ENCODE data around the gene SLK. TPM values are rescaled to one million over a fixed set of nuclear protein-coding genes. Genes with fewer than 3 reads are reported as not detected.

The SLK gene
- total RNA-seq, 1 donor from 2014 or later, result 26.7 TPM

- intact Hi-C loops (cut with micrococcal nuclease), result no loop called here
- H3K4me1 Mint-ChIP-seq (ENCODE audit: low read depth), result no peaks in the 10 kb centered on the region
- DNase-seq (ENCODE audit: low spot score), result no peak
- no peaks in the 10 kb centered on the region for H3K9me3 Mint-ChIP-seq
- H3K27ac Mint-ChIP-seq, result no peak overlapping the region
- H3K4me3 Mint-ChIP-seq (ENCODE audit: low read depth), result no peak overlapping the region
- no peaks in the 10 kb centered on the region for H3K36me3 Mint-ChIP-seq (ENCODE audit: low read depth)
- H3K27me3 Mint-ChIP-seq (ENCODE audit: low read depth), result peaks cover 3% of the 10 kb centered on the region
These were observed 36.5 kb upstream of the SLK start for GRCh38 chr10:103930449-103930848.

- Mint-ChIP-seq H3K4me1 (ENCODE audit: low read depth) (no peaks in the 10 kb centered on the region), H3K9me3 (no peaks in the 10 kb centered on the region)
- intact Hi-C loops (cut with micrococcal nuclease), result no loop called here
These were observed 36.1 kb upstream of the SLK start for GRCh38 chr10:103930881-103931280.

GRCh38 chr10:103931603-103932002 lies 35.3 kb upstream of the SLK start:
- Mint-ChIP-seq H3K36me3 (ENCODE audit: low read depth) (no peaks in the 10 kb centered on the region), H3K4me3 (ENCODE audit: low read depth) (no peak overlapping the region), H3K9me3 (no peaks in the 10 kb centered on the region), H3K27ac (no peak overlapping the region), H3K27me3 (ENCODE audit: low read depth) (peaks cover 10% of the 10 kb centered on the region), H3K4me1 (ENCODE audit: low read depth) (no peaks in the 10 kb centered on the region)
- intact Hi-C loops (cut with micrococcal nuclease), result no loop called here
- DNase-seq (ENCODE audit: low spot score), result no peak

More at GRCh38 chr10:103930881-103931280, 36.1 kb upstream of the SLK start:
- Mint-ChIP-seq H3K4me3 (ENCODE audit: low read depth) (no peak overlapping the region), H3K36me3 (ENCODE audit: low read depth) (no peaks in the 10 kb centered on the region), H3K27ac (no peak overlapping the region), H3K27me3 (ENCODE audit: low read depth) (peaks cover 7% of the 10 kb centered on the region)
- no peak for DNase-seq (ENCODE audit: low spot score)

DNA sequence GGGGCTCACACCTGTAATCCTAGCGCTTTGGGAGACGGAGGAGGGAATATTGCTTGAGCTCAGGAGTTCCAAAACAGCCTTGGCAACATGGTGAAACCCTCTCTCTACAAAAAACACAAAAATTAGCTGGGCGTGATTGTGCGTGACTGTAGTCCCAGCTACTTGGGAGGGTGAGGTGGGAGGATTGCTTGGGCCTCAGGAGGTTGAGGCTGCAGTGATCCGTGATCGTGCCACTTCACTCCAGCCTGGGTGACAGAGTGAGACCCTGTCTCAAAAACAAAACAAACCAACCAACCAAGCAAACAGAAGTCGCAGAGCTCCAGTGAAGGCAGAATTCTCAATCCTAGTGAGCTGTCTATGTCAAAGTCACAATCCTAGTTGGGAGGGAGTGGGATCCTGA lies 34.7 kb upstream of the SLK start:
- H3K27ac Mint-ChIP-seq, result no peak overlapping the region
- DNase-seq (ENCODE audit: low spot score), result no peak
- H3K36me3 Mint-ChIP-seq (ENCODE audit: low read depth), result no peaks in the 10 kb centered on the region
- intact Hi-C loops (cut with micrococcal nuclease), result no loop called here
- peaks cover 13% of the 10 kb centered on the region for H3K27me3 Mint-ChIP-seq (ENCODE audit: low read depth)
- no peaks in the 10 kb centered on the region for H3K9me3 Mint-ChIP-seq
- no peaks in the 10 kb centered on the region for H3K4me1 Mint-ChIP-seq (ENCODE audit: low read depth)
- H3K4me3 Mint-ChIP-seq (ENCODE audit: low read depth), result no peak overlapping the region

- H3K36me3 Mint-ChIP-seq (ENCODE audit: low read depth), result no peaks in the 10 kb centered on the region
- no peak overlapping the region for H3K27ac Mint-ChIP-seq
- DNase-seq (ENCODE audit: low spot score), result no peak
- H3K4me3 Mint-ChIP-seq (ENCODE audit: low read depth), result no peak overlapping the region
- intact Hi-C loops (cut with micrococcal nuclease), result no loop called here
- H3K4me1 Mint-ChIP-seq (ENCODE audit: low read depth), result no peaks in the 10 kb centered on the region
- no peaks in the 10 kb centered on the region for H3K9me3 Mint-ChIP-seq
- peaks cover 13% of the 10 kb centered on the region for H3K27me3 Mint-ChIP-seq (ENCODE audit: low read depth)
These were observed 34.0 kb upstream of the SLK start for GRCh38 chr10:103932971-103933370.

DNA sequence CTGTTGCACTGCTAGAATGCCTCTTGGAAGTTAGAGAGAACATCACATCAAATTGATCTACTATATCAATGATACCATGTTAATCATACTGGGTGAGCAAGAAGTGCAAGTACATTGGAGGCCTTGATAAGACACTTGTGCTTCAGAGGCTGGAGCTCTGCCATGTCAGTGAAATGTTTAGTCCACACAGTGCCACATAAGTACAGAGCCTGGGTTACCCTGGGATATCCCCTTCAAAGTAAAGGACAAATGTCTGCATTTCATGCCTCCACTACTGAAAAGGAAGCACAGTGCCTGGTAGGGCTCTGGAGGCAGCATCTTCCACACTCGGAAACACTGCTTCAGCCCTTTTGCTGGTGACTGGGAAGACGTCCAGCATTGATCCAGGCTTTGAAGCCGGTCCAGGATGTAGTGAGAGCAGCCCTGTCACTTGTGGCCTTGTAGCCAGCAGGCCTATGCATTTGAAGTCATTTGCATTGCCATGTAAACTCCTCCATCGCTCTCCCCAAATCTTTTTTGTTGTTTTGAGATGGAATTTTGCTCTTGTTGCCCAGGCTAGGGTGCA lies 33.3 kb upstream of the SLK start:
- Mint-ChIP-seq H3K36me3 (ENCODE audit: low read depth) (no peaks in the 10 kb centered on the region), H3K9me3 (no peaks in the 10 kb centered on the region), H3K27me3 (ENCODE audit: low read depth) (peaks cover 15% of the 10 kb centered on the region), H3K27ac (no peak overlapping the region), H3K4me3 (ENCODE audit: low read depth) (no peak overlapping the region), H3K4me1 (ENCODE audit: low read depth) (no peaks in the 10 kb centered on the region)
- intact Hi-C loops (cut with micrococcal nuclease), result no loop called here
- DNase-seq (ENCODE audit: low spot score), result no peak

DNA sequence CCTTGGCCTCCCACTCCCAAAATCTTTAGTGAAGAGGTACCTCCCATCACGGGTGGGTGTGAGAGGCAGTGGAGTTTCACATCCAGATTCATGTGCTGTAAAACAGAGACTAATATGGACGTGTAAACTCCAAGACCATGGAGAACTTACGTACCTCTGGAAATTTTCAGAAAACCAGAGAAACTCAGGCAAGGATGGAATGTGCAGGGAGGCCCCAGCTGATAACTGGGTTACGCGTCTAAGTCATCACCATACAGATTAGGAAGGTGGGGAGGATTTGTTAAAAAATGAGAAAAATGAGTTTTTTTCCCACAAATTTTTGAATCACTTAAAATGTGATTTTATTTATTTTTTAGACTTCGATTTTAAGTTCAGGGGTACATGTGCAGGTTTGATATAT lies 32.6 kb upstream of the SLK start:
- H3K9me3 Mint-ChIP-seq, result no peaks in the 10 kb centered on the region

GRCh38 chr10:103936022-103936421 lies 30.9 kb upstream of the SLK start:
- no peak overlapping the region for H3K4me3 Mint-ChIP-seq (ENCODE audit: low read depth)
- H3K36me3 Mint-ChIP-seq (ENCODE audit: low read depth), result no peaks in the 10 kb centered on the region
- no peak for DNase-seq (ENCODE audit: low spot score)
- no peaks in the 10 kb centered on the region for H3K4me1 Mint-ChIP-seq (ENCODE audit: low read depth)
- peaks cover 20% of the 10 kb centered on the region for H3K27me3 Mint-ChIP-seq (ENCODE audit: low read depth)
- no peak overlapping the region for H3K27ac Mint-ChIP-seq
- H3K9me3 Mint-ChIP-seq, result no peaks in the 10 kb centered on the region
- intact Hi-C loops (cut with micrococcal nuclease), result no loop called here

More for the DNA sequence above, 32.6 kb upstream of the SLK start:
- no peak overlapping the region for H3K27ac Mint-ChIP-seq
- H3K4me3 Mint-ChIP-seq (ENCODE audit: low read depth), result no peak overlapping the region
- H3K36me3 Mint-ChIP-seq (ENCODE audit: low read depth), result no peaks in the 10 kb centered on the region
- DNase-seq (ENCODE audit: low spot score), result no peak
- no peaks in the 10 kb centered on the region for H3K4me1 Mint-ChIP-seq (ENCODE audit: low read depth)
- intact Hi-C loops (cut with micrococcal nuclease), result no loop called here
- H3K27me3 Mint-ChIP-seq (ENCODE audit: low read depth), result peaks cover 15% of the 10 kb centered on the region

- Mint-ChIP-seq H3K27me3 (ENCODE audit: low read depth) (peaks cover 24% of the 10 kb centered on the region), H3K4me3 (ENCODE audit: low read depth) (no peak overlapping the region), H3K4me1 (ENCODE audit: low read depth) (no peaks in the 10 kb centered on the region), H3K27ac (no peak overlapping the region), H3K36me3 (ENCODE audit: low read depth) (no peaks in the 10 kb centered on the region), H3K9me3 (no peaks in the 10 kb centered on the region)
- intact Hi-C loops (cut with micrococcal nuclease), result no loop called here
- no peak for DNase-seq (ENCODE audit: low spot score)
These were observed 27.4 kb upstream of the SLK start for GRCh38 chr10:103939522-103939921.

DNA sequence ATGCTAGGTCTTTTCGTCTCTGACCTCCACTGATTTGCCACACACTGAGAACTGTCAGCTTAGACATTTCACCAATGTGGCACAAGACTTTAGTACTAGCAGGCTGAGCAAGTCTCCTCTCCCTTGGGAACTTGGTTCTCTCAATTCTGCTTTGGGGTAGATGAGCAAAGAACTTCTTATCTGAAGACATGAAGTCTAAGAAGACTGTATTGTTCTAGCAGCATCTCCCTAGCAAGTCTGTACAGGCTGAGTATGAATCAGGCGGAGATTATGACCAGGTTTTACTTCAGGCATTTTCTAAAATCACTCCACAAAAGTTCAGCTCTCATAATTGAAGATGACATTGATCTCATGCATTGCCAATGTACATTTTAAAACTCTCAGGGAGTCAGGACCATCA lies 25.1 kb upstream of the SLK start:
- Mint-ChIP-seq H3K4me1 (ENCODE audit: low read depth) (peaks cover under 1% of the 10 kb centered on the region), H3K4me3 (ENCODE audit: low read depth) (no peak overlapping the region)

GRCh38 chr10:103942866-103943265 lies 24.1 kb upstream of the SLK start:
- Mint-ChIP-seq H3K4me3 (ENCODE audit: low read depth) (no peak overlapping the region), H3K27ac (no peak overlapping the region), H3K27me3 (ENCODE audit: low read depth) (peaks cover 12% of the 10 kb centered on the region), H3K4me1 (ENCODE audit: low read depth) (peaks cover 9% of the 10 kb centered on the region), H3K36me3 (ENCODE audit: low read depth) (no peaks in the 10 kb centered on the region), H3K9me3 (no peaks in the 10 kb centered on the region)
- no peak for DNase-seq (ENCODE audit: low spot score)
- intact Hi-C loops (cut with micrococcal nuclease), result no loop called here

More for the DNA sequence above, 25.1 kb upstream of the SLK start:
- DNase-seq (ENCODE audit: low spot score), result no peak
- Mint-ChIP-seq H3K9me3 (no peaks in the 10 kb centered on the region), H3K27ac (no peak overlapping the region), H3K36me3 (ENCODE audit: low read depth) (no peaks in the 10 kb centered on the region), H3K27me3 (ENCODE audit: low read depth) (peaks cover 12% of the 10 kb centered on the region)
- intact Hi-C loops (cut with micrococcal nuclease), result no loop called here

- Mint-ChIP-seq H3K4me3 (ENCODE audit: low read depth) (no peak overlapping the region), H3K9me3 (no peaks in the 10 kb centered on the region), H3K4me1 (ENCODE audit: low read depth) (peaks cover 12% of the 10 kb centered on the region), H3K27me3 (ENCODE audit: low read depth) (peaks cover 7% of the 10 kb centered on the region), H3K27ac (no peak overlapping the region), H3K36me3 (ENCODE audit: low read depth) (no peaks in the 10 kb centered on the region)
- no peak for DNase-seq (ENCODE audit: low spot score)
- intact Hi-C loops (cut with micrococcal nuclease), result no loop called here
These were observed 19.0 kb upstream of the SLK start for GRCh38 chr10:103947799-103948516.

DNA sequence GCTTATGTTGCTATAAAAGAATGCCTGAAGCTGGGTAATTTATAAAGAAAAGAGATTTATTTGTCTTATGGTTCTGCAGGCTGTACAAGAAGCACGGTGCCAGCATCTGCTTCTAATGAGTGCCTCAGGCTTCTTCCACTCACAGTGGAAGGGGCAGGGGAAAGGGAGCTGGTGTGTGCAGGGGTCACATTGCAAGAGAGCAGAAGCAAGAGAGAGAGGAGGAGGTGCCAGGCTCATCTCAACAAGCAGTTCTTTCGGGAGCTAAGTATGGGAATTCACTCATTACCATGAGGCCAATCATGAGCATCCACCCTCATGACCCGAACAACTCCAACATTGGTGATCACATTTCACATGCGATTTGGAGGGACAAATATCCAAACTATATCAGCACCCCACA lies 17.2 kb upstream of the SLK start:
- H3K27me3 Mint-ChIP-seq (ENCODE audit: low read depth), result peaks cover 7% of the 10 kb centered on the region
- H3K4me3 Mint-ChIP-seq (ENCODE audit: low read depth), result no peak overlapping the region
- H3K4me1 Mint-ChIP-seq (ENCODE audit: low read depth), result peaks cover 12% of the 10 kb centered on the region
- intact Hi-C loops (cut with micrococcal nuclease), result no loop called here
- peaks cover 3% of the 10 kb centered on the region for H3K36me3 Mint-ChIP-seq (ENCODE audit: low read depth)
- H3K9me3 Mint-ChIP-seq, result peaks cover 6% of the 10 kb centered on the region
- no peak overlapping the region for H3K27ac Mint-ChIP-seq
- no peak for DNase-seq (ENCODE audit: low spot score)

All from activated T-helper 2 cell treated with anti-CD3 and anti-CD28 coated beads, Interferon-gamma antibody, Interleukin-2, Interleukin-4, amounts not matched to agents 10 μg/mL and 5 μg/mL and 100 μg/mL, durations not matched to agents 14 hours and 24 hours and 36 hours (primary cell).